SK-N-SH (cell line): ENCODE results near the gene FYCO1. TPM values are rescaled to one million over a fixed set of nuclear protein-coding genes. Genes with fewer than 3 reads are reported as not detected.
A peak's percentile ranks its signal among the peaks of the same experiment; 100 is the strongest.
"Not testable (repeated sequence)": the region's sequence is repeated elsewhere in the genome, so short reads cannot be mapped to it uniquely, and the experiment has no call there.

Experiments used
- CTCF ChIA-PET: fragments of 300-600, 350-600 bp; formaldehyde crosslinking; extraction: SDS; loops from one replicate; lab custom pipeline; 2021; lab: Yijun Ruan, JAX
- POLR2A ChIA-PET: fragments of 350-600 bp; sonication (Branson Sonifier 250); formaldehyde crosslinking; extraction: SDS; loops from one replicate; lab custom pipeline; 2020; ENCODE audit warnings: antibody characterized with exemption, inconsistent platforms; lab: Yijun Ruan, JAX
- DNase-seq: peaks from one replicate; pipeline ENCODE4 v3.0.0; 2012
- H2AFZ ChIP-seq: fragments of 200-600 bp; sonication (generic); 2 replicates; pipeline ENCODE4 v1.8.1; 2016; ENCODE audit warnings: antibody characterized with exemption, mild to moderate bottlenecking, low read depth
- H3F3A ChIP-seq: fragments of 200-600 bp; sonication (generic); replicated peaks from 2 replicates; pipeline ENCODE3; 2016; ENCODE audit warnings: antibody characterized with exemption, mild to moderate bottlenecking; ENCODE audit not compliant: insufficient read depth
- H3K27ac ChIP-seq, 2 experiments: fragments of 200-500 bp in 1 of 2; fragments of 200-600 bp in 1 of 2; sonication (Bioruptor generic) in 1 of 2; sonication (generic), shearing (Covaris generic) in 1 of 2; 2 replicates each; pipeline versions ENCODE4 v1.5.1 to v1.6.1; 2014 to 2016; ENCODE audit warnings: low read depth in 2 of 2, inconsistent platforms in 1 of 2, low read length in 1 of 2, mild to moderate bottlenecking in 1 of 2, mixed read lengths in 1 of 2
- H3K27me3 ChIP-seq: fragments of 200-600 bp; sonication (generic), shearing (Covaris generic); 2 replicates; pipeline ENCODE4 v1.6.1; 2016; ENCODE audit warnings: mixed run types; ENCODE audit not compliant: insufficient read depth
- H3K36me3 ChIP-seq, 2 experiments: fragments of 200-500 bp in 1 of 2; fragments of 200-600 bp in 1 of 2; sonication (Bioruptor generic) in 1 of 2; sonication (generic) in 1 of 2; replicated peaks in 1 of 2; 2 replicates each; pipeline versions ENCODE3 to v1.5.1; 2014 to 2016; ENCODE audit warnings: low read length in 1 of 2, mild to moderate bottlenecking in 1 of 2; ENCODE audit not compliant: insufficient read depth in 2 of 2, control insufficient read depth in 1 of 2
- H3K4me1 ChIP-seq, 2 experiments: fragments of 200-500 bp in 1 of 2; fragments of 200-600 bp in 1 of 2; sonication (Bioruptor generic) in 1 of 2; sonication (generic), shearing (Covaris generic) in 1 of 2; 2 replicates each; pipeline versions ENCODE4 v1.5.1 to v1.6.1; 2014 to 2016; ENCODE audit warnings: low read depth in 1 of 2, low read length in 1 of 2, mixed run types in 1 of 2; ENCODE audit not compliant: insufficient read depth in 2 of 2, control insufficient read depth in 1 of 2
- H3K4me2 ChIP-seq: fragments of 200-600 bp; sonication (generic), shearing (Covaris generic); 2 replicates; pipeline ENCODE4 v1.6.1; 2017; ENCODE audit warnings: mixed run types
- H3K4me3 ChIP-seq, 2 experiments: fragments of 200-500 bp in 1 of 2; fragments of 200-600 bp in 1 of 2; sonication (Bioruptor generic) in 1 of 2; sonication (generic), shearing (Covaris generic) in 1 of 2; 2 replicates each; pipeline versions ENCODE4 v1.5.1 to v1.8.1; 2014 to 2016; ENCODE audit warnings: low read depth in 2 of 2, inconsistent platforms in 1 of 2, low read length in 1 of 2, mild to moderate bottlenecking in 1 of 2, mixed read lengths in 1 of 2, moderate library complexity in 1 of 2
- H3K79me2 ChIP-seq: fragments of 200-600 bp; sonication (generic); 2 replicates; pipeline ENCODE4 v1.8.1; 2017; ENCODE audit warnings: mild to moderate bottlenecking; ENCODE audit not compliant: insufficient read depth
- H3K9ac ChIP-seq: fragments of 200-600 bp; sonication (generic); 2 replicates; pipeline ENCODE4 v1.6.1; 2017; ENCODE audit warnings: mixed run types
- H3K9me2 ChIP-seq: fragments of 200-600 bp; sonication (generic); 2 replicates; pipeline ENCODE4 v1.6.1; 2017; ENCODE audit warnings: mixed run types
- H3K9me3 ChIP-seq: fragments of 200-600 bp; sonication (generic); 2 replicates; pipeline ENCODE4 v1.6.1; 2017; ENCODE audit warnings: mixed run types, mild to moderate bottlenecking, moderate library complexity
- H4K20me1 ChIP-seq: fragments of 200-600 bp; sonication (generic); 2 replicates; pipeline ENCODE4 v1.6.1; 2017; ENCODE audit warnings: mild to moderate bottlenecking, mixed run types; ENCODE audit not compliant: insufficient read depth
- CTCF ChIP-seq: fragments of 200-600 bp; sonication (generic); IDR thresholded peaks from 2 replicates; pipeline ENCODE4 v1.6.1; 2017; ENCODE audit warnings: antibody characterized with exemption, mild to moderate bottlenecking, moderate library complexity
- ELF1 ChIP-seq: IDR thresholded peaks from 2 replicates; pipeline ENCODE4 v1.4.0; 2012
- EZH2phosphoT487 ChIP-seq: fragments of 200-600 bp; sonication (generic); IDR thresholded peaks from 2 replicates; pipeline ENCODE4 v1.6.1; 2017; ENCODE audit warnings: low read depth, mixed run types, mild to moderate bottlenecking, antibody characterized with exemption, moderate library complexity, borderline replicate concordance
- FOXM1 ChIP-seq: IDR thresholded peaks from 2 replicates; pipeline ENCODE4 v1.4.0; 2012; ENCODE audit warnings: low read depth, mild to moderate bottlenecking
- GATA2 ChIP-seq: sonication (generic); formaldehyde crosslinking; IDR thresholded peaks from 2 replicates; pipeline ENCODE4 v1.5.0; 2020; ENCODE audit warnings: mild to moderate bottlenecking, missing genetic modification reagents
- IRF3 ChIP-seq: fragments of 150-350 bp; IDR thresholded peaks from 2 replicates; pipeline ENCODE4 v1.6.1; 2016; ENCODE audit warnings: mild to moderate bottlenecking, low read depth, low read length
- JUND ChIP-seq: IDR thresholded peaks from 2 replicates; pipeline ENCODE4 v1.4.0; 2012
- MEF2A ChIP-seq: IDR thresholded peaks from 2 replicates; pipeline ENCODE4 v1.4.0; 2012; ENCODE audit warnings: low read depth, borderline replicate concordance
- MXI1 ChIP-seq: IDR thresholded peaks from 2 replicates; pipeline ENCODE4 v1.6.1; 2012; ENCODE audit warnings: mild to moderate bottlenecking, low read depth, low read length, improper control_type of control experiment
- NRF1 ChIP-seq: IDR thresholded peaks from 2 replicates; pipeline ENCODE4 v1.6.1; 2012; ENCODE audit warnings: low read depth, mild to moderate bottlenecking, low read length
- RFX5 ChIP-seq: IDR thresholded peaks from 2 replicates; pipeline ENCODE4 v1.6.1; 2012; ENCODE audit warnings: mild to moderate bottlenecking, improper control_type of control experiment, low read length
- SIN3A ChIP-seq: IDR thresholded peaks from 2 replicates; pipeline ENCODE4 v1.6.1; 2012; ENCODE audit warnings: low read depth, mild to moderate bottlenecking, low read length, moderate library complexity, borderline replicate concordance
- TEAD4 ChIP-seq: IDR thresholded peaks from 2 replicates; pipeline ENCODE4 v1.4.0; 2012; ENCODE audit warnings: mild to moderate bottlenecking, borderline replicate concordance; ENCODE audit not compliant: insufficient read depth
- WGBS: methylation state at CpG from one replicate; pipeline ENCODE4 v1.1.6; 2017; ENCODE audit warnings: low lambda C conversion rate; 5-methylcytosine and 5-hydroxymethylcytosine counted together
- polyA plus RNA-seq, 3 experiments: library from polyadenylated mRNA; depleted of rRNA; stranded (reverse); fragments of >200 nt; gene quantifications; 2 replicates each; pipeline ENCODE4 v1.2.3, GENCODE V29; 2012

Gene FYCO1
- polyA plus RNA-seq, 1 of the 3 experiments (the other 2 are of a cell fraction) = 5.5 TPM

GRCh38 chr3:46007280-46007679, 11.7 kb upstream of the FYCO1 start:
- Histone ChIP-seq H2AFZ (0 out of 2 replicates have a peak overlapping the region, but pooled peaks have one; percentile 2), H3K9me2 (no peaks in the 10 kb centered on the region), H3K27ac (no peak overlapping the region), H3K4me1 (no peaks in the 10 kb centered on the region), H3K4me2 (no peak overlapping the region), H3K27me3 (peaks cover 7% of the 10 kb centered on the region; the same call in 1 of the 2 replicates), H3K4me3 (no peak overlapping the region), H3K36me3 (no peaks in the 10 kb centered on the region), H3K79me2 (no peaks in the 10 kb centered on the region), H4K20me1 (no peaks in the 10 kb centered on the region), H3K9ac (no peak overlapping the region), H3F3A (no peaks in the 10 kb centered on the region), H3K9me3 (no peaks in the 10 kb centered on the region)
- POLR2A ChIA-PET = no interaction called here
- DNase-seq = no peak
- TF ChIP-seq NRF1 (no peak), FOXM1 (no peak), RFX5 (no peak), MEF2A (no peak), SIN3A (no peak)
- CTCF ChIA-PET = interaction anchor here (1.1 kb wide), 1 partner anchor 13 kb away, joined by 3 read pairs; no protein-coding TSS in a partner anchor

GRCh38 chr3:46006238-46007032, 10.8 kb upstream of the FYCO1 start:
- ChIA-PET POLR2A (no interaction called here), CTCF (interaction anchor here (1.1 kb wide), 1 partner anchor 14 kb away, joined by 3 read pairs; no protein-coding TSS in a partner anchor)
- no peaks in the 10 kb centered on the region for H3K9me2 ChIP-seq
- H3K9me3 ChIP-seq = no peaks in the 10 kb centered on the region
- 0 out of 2 replicates have a peak overlapping the region, but pooled peaks have one; percentile 2 for H2AFZ ChIP-seq
- peaks cover 6% of the 10 kb centered on the region; the same call in 1 of the 2 replicates for H3K27me3 ChIP-seq
- no peak overlapping the region for H3K9ac ChIP-seq
- no peaks in the 10 kb centered on the region for H3K4me1 ChIP-seq
- H3K4me2 ChIP-seq = no peak overlapping the region
- no peak overlapping the region for H3K4me3 ChIP-seq
- no peaks in the 10 kb centered on the region for H3K36me3 ChIP-seq
- no peak overlapping the region for H3K27ac ChIP-seq
- no peak for DNase-seq
- no peaks in the 10 kb centered on the region for H3F3A ChIP-seq
- no peaks in the 10 kb centered on the region for H4K20me1 ChIP-seq
- H3K79me2 ChIP-seq = no peaks in the 10 kb centered on the region
- WGBS = 36% methylated on average over 5 of the region's 5 CpGs
- TF ChIP-seq MEF2A (no peak), MXI1 (no peak), CTCF (no peak), SIN3A (no peak), GATA2 (CRISPR knock-in tag) (no peak), EZH2phosphoT487 (no peak), RFX5 (no peak), IRF3 (no peak), TEAD4 (no peak), JUND (no peak), ELF1 (no peak)

GRCh38 chr3:46003706-46004105, 8.1 kb upstream of the FYCO1 start:
- H2AFZ ChIP-seq, H3K27me3 ChIP-seq, POLR2A ChIA-PET, H3K4me3 ChIP-seq, H3K9me2 ChIP-seq, H3K79me2 ChIP-seq, H3K4me1 ChIP-seq, H3K9ac ChIP-seq, DNase-seq, H3K36me3 ChIP-seq, H3K4me2 ChIP-seq, H4K20me1 ChIP-seq, H3K27ac ChIP-seq, H3F3A ChIP-seq, H3K9me3 ChIP-seq: not testable (repeated sequence)
- CTCF ChIA-PET = interaction anchor here (0.7 kb wide), 1 partner anchor 33 kb away, joined by 3 read pairs; no protein-coding TSS in a partner anchor
